Measurements from ENCODE around the gene SCIN. TPM values are rescaled to one million over a fixed set of nuclear protein-coding genes. Genes with fewer than 3 reads are reported as not detected.

SCIN gene
- total RNA-seq, 3 donors from 2014 or later: 0.96 to 4.7 (median 1.3) TPM

- Histone ChIP-seq H3K27ac (no peak overlapping the region), H3K4me3 (no peak overlapping the region), H3K4me1 (no peaks in the 10 kb centered on the region), H3K27me3 (no peaks in the 10 kb centered on the region), H3K36me3 (no peaks in the 10 kb centered on the region), H3K9me3 (no peaks in the 10 kb centered on the region)
- TF ChIP-seq CTCF (IDR thresholded peaks at IDR 0.05): no peak
- TF ChIP-seq POLR2AphosphoS5 (IDR thresholded peaks at IDR 0.05): no peak
- TF ChIP-seq POLR2A (IDR thresholded peaks at IDR 0.05): no peak
- intact Hi-C loops (cut with DNase I; ENCODE audit: low total_unique reads): no loop called here
- no peak for DNase-seq (ENCODE audit: low spot score in 2 of 2)
Observed at GRCh38 chr7:12610899-12611298, 40.4 kb downstream of the SCIN start.

- H3K4me1 ChIP-seq: no peaks in the 10 kb centered on the region
- no peaks in the 10 kb centered on the region for H3K27me3 ChIP-seq
- no peak overlapping the region for H3K4me3 ChIP-seq
- no peak for DNase-seq (ENCODE audit: low spot score in 2 of 2)
- intact Hi-C loops (cut with DNase I; ENCODE audit: low total_unique reads): no loop called here
- no peaks in the 10 kb centered on the region for H3K9me3 ChIP-seq
- H3K27ac ChIP-seq: no peak overlapping the region
- H3K36me3 ChIP-seq: no peaks in the 10 kb centered on the region
- TF ChIP-seq POLR2AphosphoS5 (IDR thresholded peaks at IDR 0.05) (no peak), CTCF (IDR thresholded peaks at IDR 0.05) (no peak), POLR2A (IDR thresholded peaks at IDR 0.05) (no peak)
Observed at GRCh38 chr7:12612622-12613021, 42.1 kb downstream of the SCIN start.

GRCh38 chr7:12619461-12620069 lies 49.0 kb downstream of the SCIN start:
- intact Hi-C loops (cut with DNase I; ENCODE audit: low total_unique reads): no loop called here
- DNase-seq (ENCODE audit: low spot score in 2 of 2): no peak
- Histone ChIP-seq H3K36me3 (no peaks in the 10 kb centered on the region), H3K4me3 (no peak overlapping the region), H3K9me3 (no peaks in the 10 kb centered on the region), H3K4me1 (no peaks in the 10 kb centered on the region), H3K27ac (no peak overlapping the region), H3K27me3 (no peaks in the 10 kb centered on the region)
- TF ChIP-seq POLR2AphosphoS5 (IDR thresholded peaks at IDR 0.05) (no peak), CTCF (IDR thresholded peaks at IDR 0.05) (no peak), POLR2A (IDR thresholded peaks at IDR 0.05) (no peak)

GRCh38 chr7:12620371-12620770 lies 49.9 kb downstream of the SCIN start:
- intact Hi-C loops (cut with DNase I; ENCODE audit: low total_unique reads): no loop called here

GRCh38 chr7:12623223-12623622 lies 52.7 kb downstream of the SCIN start:
- no peaks in the 10 kb centered on the region for H3K9me3 ChIP-seq
- DNase-seq (ENCODE audit: low spot score in 2 of 2): no peak
- no peak overlapping the region for H3K4me3 ChIP-seq
- TF ChIP-seq CTCF (IDR thresholded peaks at IDR 0.05) (no peak), POLR2A (IDR thresholded peaks at IDR 0.05) (no peak), POLR2AphosphoS5 (IDR thresholded peaks at IDR 0.05) (no peak)
- intact Hi-C loops (cut with DNase I; ENCODE audit: low total_unique reads): no loop called here
- H3K4me1 ChIP-seq: no peaks in the 10 kb centered on the region
- no peaks in the 10 kb centered on the region for H3K36me3 ChIP-seq
- H3K27me3 ChIP-seq: no peaks in the 10 kb centered on the region
- no peak overlapping the region for H3K27ac ChIP-seq

More at GRCh38 chr7:12620371-12620770, 49.9 kb downstream of the SCIN start:
- Histone ChIP-seq H3K27ac (no peak overlapping the region), H3K27me3 (no peaks in the 10 kb centered on the region), H3K4me3 (no peak overlapping the region), H3K36me3 (no peaks in the 10 kb centered on the region), H3K9me3 (no peaks in the 10 kb centered on the region), H3K4me1 (no peaks in the 10 kb centered on the region)
- DNase-seq (ENCODE audit: low spot score in 2 of 2): no peak
- TF ChIP-seq POLR2AphosphoS5 (IDR thresholded peaks at IDR 0.05): no peak
- no peak for TF ChIP-seq CTCF (IDR thresholded peaks at IDR 0.05)
- TF ChIP-seq POLR2A (IDR thresholded peaks at IDR 0.05): no peak
